ENCODE measurements around the gene TMEM163.
"Not testable (repeated sequence)": the region's sequence is repeated elsewhere in the genome, so short reads cannot be mapped to it uniquely, and the experiment has no call there.

The TMEM163 gene

GRCh38 chr2:134718817-134719814 is at the start of gene TMEM163:
Gene TMEM163, minus strand, starts transcription at chr2:134719000.
- DNase-seq = no peak

GRCh38 chr2:134766583-134766982 is 47.8 kb upstream of the TMEM163 start:
- no peak for DNase-seq

GRCh38 chr2:134765987-134766386 is 47.2 kb upstream of the TMEM163 start:
- DNase-seq = no peak

- no peak for DNase-seq
Measured at GRCh38 chr2:134764164-134764563, 45.4 kb upstream of the TMEM163 start.

GRCh38 chr2:134763164-134763710 is 44.4 kb upstream of the TMEM163 start:
- DNase-seq = no peak

- DNase-seq = no peak
Measured at GRCh38 chr2:134762508-134762907, 43.7 kb upstream of the TMEM163 start.

- no peak for DNase-seq
Measured at GRCh38 chr2:134760385-134760784, 41.6 kb upstream of the TMEM163 start.

GRCh38 chr2:134758633-134759032 is 39.8 kb upstream of the TMEM163 start:
- no peak for DNase-seq

- DNase-seq = not testable (repeated sequence)
Measured at GRCh38 chr2:134751981-134752380, 33.2 kb upstream of the TMEM163 start.

- no peak for DNase-seq
Measured at GRCh38 chr2:134745546-134745945, 26.7 kb upstream of the TMEM163 start.

- no peak for DNase-seq
Measured at GRCh38 chr2:134745023-134745422, 26.2 kb upstream of the TMEM163 start.

- DNase-seq = no peak
Measured at GRCh38 chr2:134739879-134740301, 21.1 kb upstream of the TMEM163 start.

GRCh38 chr2:134739236-134739878 is 20.6 kb upstream of the TMEM163 start:
- DNase-seq = no peak

- DNase-seq = no peak
Measured at GRCh38 chr2:134738141-134738870, 19.5 kb upstream of the TMEM163 start.

GRCh38 chr2:134737671-134738070 is 18.9 kb upstream of the TMEM163 start:
- DNase-seq = no peak

- peak; percentile 40 for DNase-seq
Measured at GRCh38 chr2:134736167-134736880, 17.5 kb upstream of the TMEM163 start.

GRCh38 chr2:134728163-134728562 is 9.4 kb upstream of the TMEM163 start:
- no peak for DNase-seq

GRCh38 chr2:134727385-134727784 is 8.6 kb upstream of the TMEM163 start:
- DNase-seq = no peak

- no peak for DNase-seq
Measured at GRCh38 chr2:134726645-134727044, 7.8 kb upstream of the TMEM163 start.

GRCh38 chr2:134725876-134726275 is 7.1 kb upstream of the TMEM163 start:
- no peak for DNase-seq

GRCh38 chr2:134724341-134724740 is 5.5 kb upstream of the TMEM163 start:
- DNase-seq = no peak

- not testable (repeated sequence) for DNase-seq
Measured at GRCh38 chr2:134723742-134724141, 4.9 kb upstream of the TMEM163 start.
